ENCODE data around the gene MRI1.

DNA sequence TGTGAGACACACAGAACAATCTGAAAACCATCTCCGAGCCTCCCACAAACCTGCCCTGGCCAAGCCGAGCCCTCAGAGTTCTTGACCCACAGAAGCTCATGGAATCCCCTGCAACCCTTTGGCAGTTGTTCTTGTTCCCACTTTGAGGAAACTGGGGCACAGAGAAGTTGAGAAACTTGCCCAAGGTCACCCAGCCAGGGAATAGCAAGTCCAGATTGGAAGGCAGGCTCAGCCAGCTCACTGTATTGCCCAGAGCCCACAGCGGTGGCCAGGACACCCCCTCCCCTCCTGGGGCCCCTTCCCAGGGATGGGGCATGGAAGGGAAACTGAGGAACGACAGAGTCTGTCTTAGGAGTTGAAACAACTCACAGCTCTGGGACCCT, 32.7 kb downstream of the MRI1 start:
- no peak for TF ChIP-seq EZH2 (IDR thresholded peaks at IDR 0.05; ENCODE audit: low read length)
- TF ChIP-seq CTCF (optimal IDR thresholded peaks at IDR 0.05 in 1 of 3, IDR thresholded peaks at IDR 0.05 in 1 of 3, conservative IDR thresholded peaks at IDR 0.05 in 1 of 3; ENCODE audit: extremely low read depth in 1 of 3, insufficient read depth in 2 of 3, low read length in 3 of 3), result no peak

Measured in keratinocyte (primary cell).